Measurements from ENCODE around the gene IL20. TPM values are rescaled to one million over a fixed set of nuclear protein-coding genes. Genes with fewer than 3 reads are reported as not detected.

IL20 gene
- total RNA-seq, 1 donor from 2014 or later = not detected

DNA sequence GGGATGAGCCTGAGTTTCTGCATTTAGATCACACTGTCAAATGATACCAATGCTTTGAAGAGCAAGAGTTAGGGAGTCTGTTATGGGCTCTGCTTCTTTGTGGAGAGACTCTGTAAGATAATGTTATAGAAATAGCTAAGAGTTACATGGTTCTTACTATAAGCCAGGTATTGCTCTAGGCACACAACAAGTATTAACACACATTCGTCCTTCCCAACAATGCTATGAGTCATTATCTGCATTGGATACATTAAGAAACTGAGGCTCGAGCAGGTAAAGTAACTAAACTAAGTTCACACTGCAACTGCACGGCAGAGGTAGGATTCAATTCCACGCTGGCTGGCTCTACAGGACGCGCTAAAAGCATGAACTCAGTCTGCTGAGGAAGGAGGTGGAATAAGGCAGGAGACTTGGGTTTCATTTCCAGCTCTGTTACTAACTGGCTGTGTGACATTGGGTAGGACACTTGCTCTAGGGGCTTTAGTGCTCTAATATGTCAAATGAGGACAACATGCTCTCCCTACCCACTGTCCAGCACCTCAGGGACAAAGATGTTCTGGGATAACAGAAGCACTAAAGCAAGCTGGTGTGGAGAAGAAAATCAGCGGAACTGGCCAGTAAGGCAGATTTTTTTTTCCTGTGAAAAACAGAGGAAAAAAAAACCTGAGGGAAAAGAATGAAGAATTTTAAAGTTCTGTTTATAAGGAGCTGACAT, 23.7 kb upstream of the IL20 start:
- H3K4me1 Mint-ChIP-seq (ENCODE audit: unreplicated experiment) = peaks cover 2% of the 10 kb centered on the region
- no peaks in the 10 kb centered on the region for H3K27me3 Mint-ChIP-seq (ENCODE audit: unreplicated experiment)
- DNase-seq (ENCODE audit: extremely low spot score, unreplicated experiment) = no peak
- TF ChIP-seq, protein P1, sequence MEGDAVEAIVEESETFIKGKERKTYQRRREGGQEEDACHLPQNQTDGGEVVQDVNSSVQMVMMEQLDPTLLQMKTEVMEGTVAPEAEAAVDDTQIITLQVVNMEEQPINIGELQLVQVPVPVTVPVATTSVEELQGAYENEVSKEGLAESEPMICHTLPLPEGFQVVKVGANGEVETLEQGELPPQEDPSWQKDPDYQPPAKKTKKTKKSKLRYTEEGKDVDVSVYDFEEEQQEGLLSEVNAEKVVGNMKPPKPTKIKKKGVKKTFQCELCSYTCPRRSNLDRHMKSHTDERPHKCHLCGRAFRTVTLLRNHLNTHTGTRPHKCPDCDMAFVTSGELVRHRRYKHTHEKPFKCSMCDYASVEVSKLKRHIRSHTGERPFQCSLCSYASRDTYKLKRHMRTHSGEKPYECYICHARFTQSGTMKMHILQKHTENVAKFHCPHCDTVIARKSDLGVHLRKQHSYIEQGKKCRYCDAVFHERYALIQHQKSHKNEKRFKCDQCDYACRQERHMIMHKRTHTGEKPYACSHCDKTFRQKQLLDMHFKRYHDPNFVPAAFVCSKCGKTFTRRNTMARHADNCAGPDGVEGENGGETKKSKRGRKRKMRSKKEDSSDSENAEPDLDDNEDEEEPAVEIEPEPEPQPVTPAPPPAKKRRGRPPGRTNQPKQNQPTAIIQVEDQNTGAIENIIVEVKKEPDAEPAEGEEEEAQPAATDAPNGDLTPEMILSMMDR (IDR thresholded peaks at IDR 0.05) = no peak
- no peaks in the 10 kb centered on the region for H3K9me3 Mint-ChIP-seq (ENCODE audit: unreplicated experiment)
- H3K27ac Mint-ChIP-seq (ENCODE audit: unreplicated experiment) = no peak overlapping the region
- H3K4me3 Mint-ChIP-seq (ENCODE audit: unreplicated experiment) = no peak overlapping the region
- no peaks in the 10 kb centered on the region for H3K36me3 Mint-ChIP-seq (ENCODE audit: unreplicated experiment)

DNA sequence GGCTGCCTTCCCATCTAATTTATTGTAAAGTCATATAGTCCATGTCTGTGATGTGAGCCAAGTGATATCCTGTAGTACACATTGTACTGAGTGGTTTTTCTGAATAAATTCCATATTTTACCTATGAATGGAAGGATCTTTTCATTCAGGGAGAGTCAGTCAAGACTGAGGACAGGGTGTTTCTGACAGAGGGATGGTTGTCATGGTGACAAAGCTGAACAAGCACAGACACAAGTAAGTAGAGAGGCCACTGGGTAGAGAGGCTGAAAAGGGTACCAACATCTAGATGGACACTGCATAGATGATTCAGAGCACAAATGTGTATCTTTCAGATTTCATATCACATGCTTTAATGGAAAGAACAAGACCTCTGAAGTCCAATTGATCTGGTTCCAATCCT, 22.6 kb upstream of the IL20 start:
- Mint-ChIP-seq H3K27me3 (ENCODE audit: unreplicated experiment) (no peaks in the 10 kb centered on the region), H3K9me3 (ENCODE audit: unreplicated experiment) (no peaks in the 10 kb centered on the region), H3K36me3 (ENCODE audit: unreplicated experiment) (no peaks in the 10 kb centered on the region), H3K4me1 (ENCODE audit: unreplicated experiment) (peaks cover 2% of the 10 kb centered on the region), H3K27ac (ENCODE audit: unreplicated experiment) (no peak overlapping the region), H3K4me3 (ENCODE audit: unreplicated experiment) (no peak overlapping the region)
- TF ChIP-seq, protein P1 (IDR thresholded peaks at IDR 0.05) = no peak
- no peak for DNase-seq (ENCODE audit: extremely low spot score, unreplicated experiment)

DNA sequence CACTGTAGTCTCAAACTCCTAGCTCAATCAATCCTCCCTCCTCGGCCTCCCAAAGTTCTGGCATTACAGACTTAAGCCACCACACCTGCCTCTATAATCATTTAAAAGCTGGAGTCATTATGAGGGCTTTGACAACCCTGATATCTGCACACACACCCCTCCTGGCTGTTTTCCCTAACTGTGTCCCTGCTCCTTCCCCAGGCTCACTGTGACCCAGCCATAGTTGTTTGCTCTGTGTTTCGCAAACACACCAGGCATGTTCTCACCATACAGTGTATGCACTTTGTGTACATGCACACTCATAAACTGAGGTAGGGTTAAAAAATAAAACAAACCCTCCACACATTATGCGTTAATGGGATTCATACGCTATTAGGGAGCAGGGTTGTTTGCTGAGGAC, 21.8 kb upstream of the IL20 start:
- peaks cover 2% of the 10 kb centered on the region for H3K4me1 Mint-ChIP-seq (ENCODE audit: unreplicated experiment)
- H3K27me3 Mint-ChIP-seq (ENCODE audit: unreplicated experiment) = peaks cover 4% of the 10 kb centered on the region
- TF ChIP-seq, protein P1 (IDR thresholded peaks at IDR 0.05) = no peak
- no peak overlapping the region for H3K4me3 Mint-ChIP-seq (ENCODE audit: unreplicated experiment)
- H3K36me3 Mint-ChIP-seq (ENCODE audit: unreplicated experiment) = no peaks in the 10 kb centered on the region
- no peak overlapping the region for H3K27ac Mint-ChIP-seq (ENCODE audit: unreplicated experiment)
- no peak for DNase-seq (ENCODE audit: extremely low spot score, unreplicated experiment)
- H3K9me3 Mint-ChIP-seq (ENCODE audit: unreplicated experiment) = no peaks in the 10 kb centered on the region

DNA sequence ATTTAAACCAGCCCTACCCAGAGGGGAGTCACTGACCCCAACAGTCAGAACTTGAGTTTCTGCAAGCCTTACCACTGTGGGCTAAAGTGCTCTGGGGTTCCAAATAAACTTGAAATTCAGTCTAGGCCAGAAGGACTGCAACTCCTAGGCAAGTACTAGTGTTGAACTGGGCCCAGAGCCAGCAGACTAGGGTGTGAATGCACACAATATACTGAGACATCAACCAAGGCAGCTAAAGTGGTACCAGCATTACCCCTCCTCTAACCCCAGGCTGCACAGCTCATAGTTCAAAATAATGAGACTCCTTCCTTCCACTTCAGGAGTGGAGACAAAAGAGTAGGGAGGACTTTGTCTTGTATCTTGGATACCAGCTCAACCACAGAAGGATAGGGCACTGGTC, 18.9 kb upstream of the IL20 start:
- Mint-ChIP-seq H3K4me1 (ENCODE audit: unreplicated experiment) (no peaks in the 10 kb centered on the region), H3K9me3 (ENCODE audit: unreplicated experiment) (peaks cover 8% of the 10 kb centered on the region), H3K27ac (ENCODE audit: unreplicated experiment) (no peak overlapping the region), H3K4me3 (ENCODE audit: unreplicated experiment) (no peak overlapping the region), H3K27me3 (ENCODE audit: unreplicated experiment) (peaks cover 29% of the 10 kb centered on the region), H3K36me3 (ENCODE audit: unreplicated experiment) (no peaks in the 10 kb centered on the region)
- TF ChIP-seq, protein P1 (IDR thresholded peaks at IDR 0.05) = no peak
- no peak for DNase-seq (ENCODE audit: extremely low spot score, unreplicated experiment)

DNA sequence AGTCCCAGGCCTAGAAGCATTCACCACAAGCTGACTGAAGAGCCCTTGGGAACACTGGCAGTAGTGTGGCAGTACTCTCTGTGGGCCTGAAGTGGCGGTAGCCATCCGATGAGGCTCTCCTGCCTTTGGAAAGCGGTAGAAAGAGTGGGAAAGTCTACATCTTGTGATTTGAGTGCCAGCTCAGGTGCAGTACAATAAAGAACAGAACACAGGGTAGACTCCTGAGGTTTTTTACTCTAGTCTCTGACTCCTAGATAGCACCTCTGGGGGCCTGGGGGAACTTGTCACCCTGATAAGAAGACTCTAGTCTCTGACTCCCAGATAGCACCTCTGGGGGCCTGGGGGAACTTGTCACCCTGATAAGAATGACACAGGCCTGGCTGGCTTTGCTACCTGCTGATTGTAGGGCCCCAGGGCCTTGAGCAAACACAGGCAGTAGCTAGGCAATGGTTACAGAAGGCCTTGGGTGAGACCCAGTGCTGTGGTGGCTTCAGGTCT, 18.0 kb upstream of the IL20 start:
- Mint-ChIP-seq H3K27me3 (ENCODE audit: unreplicated experiment) (peaks cover 38% of the 10 kb centered on the region), H3K27ac (ENCODE audit: unreplicated experiment) (no peak overlapping the region), H3K4me3 (ENCODE audit: unreplicated experiment) (no peak overlapping the region), H3K36me3 (ENCODE audit: unreplicated experiment) (no peaks in the 10 kb centered on the region), H3K9me3 (ENCODE audit: unreplicated experiment) (peaks cover 14% of the 10 kb centered on the region), H3K4me1 (ENCODE audit: unreplicated experiment) (no peaks in the 10 kb centered on the region)
- TF ChIP-seq, protein P1 (IDR thresholded peaks at IDR 0.05) = no peak
- DNase-seq (ENCODE audit: extremely low spot score, unreplicated experiment) = no peak
